Stromal cell of bone marrow (primary cell): ENCODE data around the gene MCF2L.
"Not testable (repeated sequence)": the region's sequence is repeated elsewhere in the genome, so short reads cannot be mapped to it uniquely, and the experiment has no call there.

Experiments
- DNase-seq: peaks from one replicate; pipeline ENCODE4 v3.0.0-alpha.2; 2012; ENCODE audit warnings: low read depth

MCF2L gene

DNA sequence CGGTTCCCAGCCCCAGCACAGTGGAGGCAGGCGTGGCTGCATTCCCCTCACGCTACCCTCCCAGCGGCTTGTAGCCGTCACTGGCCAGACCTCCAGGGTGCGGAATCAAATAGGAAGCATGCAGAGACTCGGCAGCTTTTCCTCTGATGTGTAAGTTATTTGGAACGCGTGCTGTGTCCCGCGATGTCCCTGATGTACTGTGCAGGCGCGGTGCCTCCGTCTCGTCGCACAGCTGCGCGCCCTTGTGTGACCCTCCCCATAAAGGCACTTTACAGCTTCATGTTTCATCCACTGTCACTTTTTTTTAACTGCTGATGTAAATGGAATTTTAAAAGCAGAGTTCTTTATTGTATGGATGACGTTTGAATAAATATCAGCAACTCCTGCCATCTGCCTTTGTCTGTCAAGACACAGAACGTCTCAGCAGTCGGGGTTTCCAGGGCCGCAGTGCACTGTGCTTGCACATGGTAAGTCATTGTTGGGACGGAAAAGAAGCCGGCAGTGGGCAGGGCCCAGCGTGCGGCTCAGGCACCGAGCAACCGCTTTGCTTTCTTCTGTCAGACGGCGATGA, 129.2 kb downstream of the MCF2L start:
- no peak for DNase-seq

GRCh38 chr13:113099142-113099541, 130.1 kb downstream of the MCF2L start:
- no peak for DNase-seq

GRCh38 chr13:113102302-113102701, 133.3 kb downstream of the MCF2L start:
- DNase-seq = not testable (repeated sequence)

DNA sequence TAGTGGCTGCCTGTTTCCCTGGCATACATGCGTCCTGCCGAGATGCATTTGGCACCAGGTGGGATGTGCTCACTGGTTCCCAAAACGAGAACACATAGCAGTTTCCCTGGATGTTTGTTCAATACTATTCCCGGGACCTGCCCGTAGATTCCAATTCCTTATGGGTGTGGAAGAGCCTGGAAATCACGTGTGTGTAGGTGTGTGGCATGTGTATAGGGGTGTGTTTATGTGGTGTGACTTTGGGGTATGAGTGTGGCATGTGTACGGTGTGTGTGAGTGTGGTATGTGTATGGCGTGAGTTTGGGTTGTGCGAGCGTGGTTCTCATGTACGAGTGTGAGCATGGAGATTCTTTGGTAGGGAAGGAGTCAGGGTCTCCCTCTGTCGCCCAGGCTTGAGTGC, 133.7 kb downstream of the MCF2L start:
- DNase-seq = no peak

DNA sequence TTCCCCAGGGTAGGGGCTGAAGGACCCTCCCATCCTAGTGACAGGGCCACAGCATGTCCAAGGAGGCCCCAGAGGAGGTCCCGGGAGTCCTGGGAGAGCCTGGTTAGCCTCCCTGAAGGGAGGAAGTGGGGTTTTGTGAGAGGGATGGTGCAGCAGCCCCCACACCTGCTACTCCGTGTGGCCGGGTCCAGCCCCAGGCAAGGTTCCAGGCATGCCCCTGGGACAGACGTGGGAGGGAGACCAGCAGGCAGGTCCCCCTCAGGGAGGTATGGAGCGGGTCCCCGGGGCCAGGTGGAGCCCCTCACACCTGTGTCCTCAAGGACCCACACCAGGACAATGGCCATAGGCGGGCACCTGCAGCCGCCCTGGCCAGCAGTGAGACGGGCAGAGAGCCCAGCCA, 134.6 kb downstream of the MCF2L start:
- no peak for DNase-seq

GRCh38 chr13:113105032-113105920, 136.3 kb downstream of the MCF2L start, which contains the start of gene F7:
TSS of gene F7 (plus strand) at chr13:113105791. CDS start at chr13:113105842, 51 bp downstream.
- DNase-seq = no peak

DNA sequence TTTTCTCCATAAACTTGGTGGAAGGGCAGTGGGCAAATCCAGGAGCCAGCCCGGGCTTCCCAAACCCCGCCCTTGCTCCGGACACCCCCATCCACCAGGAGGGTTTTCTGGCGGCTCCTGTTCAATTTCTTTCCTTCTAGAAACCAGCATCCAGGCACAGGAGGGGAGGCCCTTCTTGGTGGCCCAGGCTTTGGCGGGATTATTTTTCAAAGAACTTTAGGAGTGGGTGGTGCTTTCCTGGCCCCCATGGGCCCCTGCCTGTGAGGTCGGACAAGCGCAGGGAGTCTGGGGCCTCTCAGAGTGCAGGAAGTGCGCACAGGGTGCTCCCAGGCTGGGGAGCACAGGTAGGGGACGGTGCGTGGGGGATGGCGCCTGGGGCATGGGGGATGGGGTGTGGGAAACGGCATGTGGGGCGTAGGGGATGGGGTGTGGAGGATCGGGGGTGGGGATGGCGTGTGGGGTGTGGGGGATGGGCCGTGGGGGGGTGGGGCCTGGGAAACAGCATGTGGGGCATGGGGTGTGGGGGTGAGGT, 137.0 kb downstream of the MCF2L start:
- DNase-seq = no peak

GRCh38 chr13:113106711-113107351, 137.8 kb downstream of the MCF2L start:
- DNase-seq = no peak

GRCh38 chr13:113108521-113108920, 139.5 kb downstream of the MCF2L start:
- DNase-seq = not testable (repeated sequence)

GRCh38 chr13:113109151-113110047, 140.4 kb downstream of the MCF2L start:
- DNase-seq = no peak

GRCh38 chr13:113110048-113110851, 141.2 kb downstream of the MCF2L start:
- DNase-seq = no peak

DNA sequence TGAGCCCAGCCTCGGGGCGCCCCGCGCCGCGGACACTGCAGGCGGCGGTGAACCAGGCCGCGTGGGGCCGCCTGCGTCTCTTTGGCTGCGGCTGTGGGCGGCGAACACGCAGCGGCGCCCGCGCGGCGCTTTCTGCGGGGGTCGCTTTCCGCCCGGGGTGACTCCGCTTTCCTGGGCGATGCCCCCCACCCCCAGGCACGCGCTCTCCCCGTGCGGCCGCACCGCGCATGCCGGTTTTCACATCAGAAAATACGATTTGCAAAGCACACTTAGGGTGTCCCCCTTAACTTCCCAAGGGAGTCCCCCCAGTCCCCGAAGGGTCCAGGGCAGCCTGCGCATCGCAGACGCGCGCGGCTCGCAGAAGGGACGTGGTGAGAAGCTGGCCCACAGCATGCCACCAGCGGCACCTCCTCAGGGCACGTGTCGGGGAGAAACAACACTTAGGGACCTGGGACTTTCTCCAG, 141.9 kb downstream of the MCF2L start:
- DNase-seq = no peak

- DNase-seq = not testable (repeated sequence)
Observed at GRCh38 chr13:113111821-113112220, 142.8 kb downstream of the MCF2L start.

DNA sequence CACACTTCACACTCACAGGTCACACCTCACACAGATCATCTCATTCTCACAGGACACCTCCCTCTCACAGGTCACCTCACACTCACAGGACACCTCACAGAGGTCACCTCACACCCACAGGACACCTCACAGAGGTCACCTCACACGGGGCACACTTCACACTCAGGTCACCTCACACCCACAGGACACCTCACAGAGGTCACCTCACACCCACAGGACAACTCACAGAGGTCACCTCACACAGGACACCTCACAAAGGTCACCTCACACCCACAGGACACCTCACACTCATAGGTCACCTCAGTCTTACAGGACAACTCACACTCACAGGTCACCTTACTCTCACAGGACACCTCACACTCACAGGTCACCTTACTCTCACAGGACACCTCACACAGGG, 143.5 kb downstream of the MCF2L start:
- DNase-seq = not testable (repeated sequence)

- DNase-seq = no peak
Observed at GRCh38 chr13:113112893-113113845, 144.2 kb downstream of the MCF2L start.

DNA sequence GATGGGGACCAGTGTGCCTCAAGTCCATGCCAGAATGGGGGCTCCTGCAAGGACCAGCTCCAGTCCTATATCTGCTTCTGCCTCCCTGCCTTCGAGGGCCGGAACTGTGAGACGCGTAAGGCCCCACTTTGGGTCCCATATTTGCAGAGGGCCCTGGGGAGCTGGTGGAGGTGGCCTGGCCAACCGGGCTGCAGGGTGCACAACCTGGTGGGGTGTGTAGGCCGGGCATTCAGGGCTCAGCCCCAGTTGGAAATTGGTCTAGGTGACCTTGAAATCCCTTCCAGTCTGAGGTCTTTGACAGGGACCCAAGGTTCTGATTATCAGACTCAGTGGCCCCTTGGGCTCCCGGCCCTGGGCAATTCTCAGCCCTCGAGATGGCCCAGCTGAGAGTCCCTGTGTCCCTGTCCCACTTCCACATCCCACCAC, 144.8 kb downstream of the MCF2L start:
- DNase-seq = no peak

DNA sequence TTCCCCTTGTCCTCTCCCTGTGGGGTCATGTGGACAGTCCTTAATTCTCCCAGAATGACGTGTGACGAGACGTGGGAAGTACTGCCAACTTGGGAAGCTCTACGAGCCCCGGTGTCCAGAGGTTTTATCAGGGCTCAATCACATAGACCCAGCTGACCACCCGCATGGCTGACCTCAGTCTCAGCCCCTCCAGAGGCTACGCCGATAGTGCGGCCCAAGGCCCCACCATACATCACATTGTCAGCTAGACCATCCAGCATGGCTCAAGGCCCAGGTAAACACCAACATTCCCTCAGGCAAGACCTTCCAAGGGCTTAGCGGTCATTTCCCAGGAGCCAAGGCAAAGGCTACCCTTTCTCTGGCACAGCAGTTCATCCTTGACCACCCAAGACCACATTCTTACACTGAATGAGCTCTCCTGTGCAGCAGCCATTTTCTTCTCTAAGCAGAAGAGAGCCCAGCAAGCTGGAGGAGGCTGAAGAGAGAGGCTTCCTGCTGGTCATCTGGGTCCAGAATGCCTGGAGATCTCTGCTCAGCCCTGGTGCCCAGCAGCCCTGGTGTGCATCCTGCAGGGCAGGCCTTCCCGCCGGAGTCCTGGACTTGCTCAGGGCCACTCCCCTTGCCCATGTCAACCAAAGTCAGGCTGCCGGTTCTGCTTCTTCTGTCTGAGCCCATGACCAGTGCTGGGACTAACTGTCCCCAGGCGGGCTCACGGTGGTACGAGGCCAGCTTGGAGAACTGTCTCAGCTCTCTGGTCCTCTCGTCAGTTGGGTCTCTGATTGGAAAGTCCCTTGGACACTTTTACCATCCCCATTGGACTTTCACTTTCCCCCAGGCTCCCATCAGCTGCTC, 145.7 kb downstream of the MCF2L start:
- DNase-seq = no peak
